Thyroid gland (tissue), 4 donors: ENCODE results near the gene PWWP2A.
"Not testable (repeated sequence)": the region's sequence is repeated elsewhere in the genome, so short reads cannot be mapped to it uniquely, and the experiment has no call there.

Experiments used
- POLR2A ChIP-seq, 2 donors: fragments of 450-650 bp; IDR thresholded peaks; one replicate each; pipeline ENCODE4 v1.6.1; 2017; ENCODE audit warnings: antibody characterized with exemption in 2 of 2, mild to moderate bottlenecking in 2 of 2, moderate library complexity in 1 of 2
- TF ChIP-seq, protein P1 (sequence below), 6 experiments: fragments of 200-600 bp in 3 of 6; fragments of 450-650 bp in 3 of 6; sonication (generic) in 3 of 6; IDR thresholded peaks; one replicate each; pipeline ENCODE4 v1.5.1; 2016 to 2019; ENCODE audit warnings: antibody characterized with exemption in 6 of 6, mild to moderate bottlenecking in 2 of 6, inconsistent platforms in 1 of 6, moderate library complexity in 1 of 6

DNA sequence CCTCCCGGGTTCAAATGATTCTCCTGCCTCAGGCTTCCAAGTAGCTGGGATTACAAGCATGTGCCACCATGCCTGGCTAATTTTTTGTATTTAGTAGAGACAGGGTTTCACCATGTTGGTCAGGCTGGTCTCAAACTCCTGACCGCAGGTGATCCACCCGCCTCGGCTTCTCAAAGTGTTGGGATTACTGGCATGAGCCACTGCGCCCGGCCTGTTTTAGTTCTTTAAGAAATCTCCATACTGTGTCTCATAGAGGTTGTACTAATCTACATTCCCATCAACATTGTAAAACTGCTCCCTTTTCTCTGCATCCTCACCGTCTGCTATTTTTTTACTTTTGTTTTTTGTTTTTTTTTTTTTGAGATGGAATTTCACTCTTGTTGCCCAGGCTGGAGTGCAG is 25.2 kb upstream of the PWWP2A start:
- TF ChIP-seq, protein P1, sequence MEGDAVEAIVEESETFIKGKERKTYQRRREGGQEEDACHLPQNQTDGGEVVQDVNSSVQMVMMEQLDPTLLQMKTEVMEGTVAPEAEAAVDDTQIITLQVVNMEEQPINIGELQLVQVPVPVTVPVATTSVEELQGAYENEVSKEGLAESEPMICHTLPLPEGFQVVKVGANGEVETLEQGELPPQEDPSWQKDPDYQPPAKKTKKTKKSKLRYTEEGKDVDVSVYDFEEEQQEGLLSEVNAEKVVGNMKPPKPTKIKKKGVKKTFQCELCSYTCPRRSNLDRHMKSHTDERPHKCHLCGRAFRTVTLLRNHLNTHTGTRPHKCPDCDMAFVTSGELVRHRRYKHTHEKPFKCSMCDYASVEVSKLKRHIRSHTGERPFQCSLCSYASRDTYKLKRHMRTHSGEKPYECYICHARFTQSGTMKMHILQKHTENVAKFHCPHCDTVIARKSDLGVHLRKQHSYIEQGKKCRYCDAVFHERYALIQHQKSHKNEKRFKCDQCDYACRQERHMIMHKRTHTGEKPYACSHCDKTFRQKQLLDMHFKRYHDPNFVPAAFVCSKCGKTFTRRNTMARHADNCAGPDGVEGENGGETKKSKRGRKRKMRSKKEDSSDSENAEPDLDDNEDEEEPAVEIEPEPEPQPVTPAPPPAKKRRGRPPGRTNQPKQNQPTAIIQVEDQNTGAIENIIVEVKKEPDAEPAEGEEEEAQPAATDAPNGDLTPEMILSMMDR (IDR thresholded peaks at IDR 0.05): not testable (repeated sequence)
- not testable (repeated sequence) for TF ChIP-seq POLR2A (IDR thresholded peaks at IDR 0.05)
